Amniotic epithelial cell (primary cell): Measurements from ENCODE around the gene AKNA.

Experiments
- DNase-seq: peaks from one replicate; pipeline ENCODE4 v3.0.0-alpha.2; 2010; ENCODE audit warnings: low read depth

The AKNA gene

GRCh38 chr9:114396558-114397218 is 8.9 kb upstream of the AKNA start:
- DNase-seq: no peak

DNA sequence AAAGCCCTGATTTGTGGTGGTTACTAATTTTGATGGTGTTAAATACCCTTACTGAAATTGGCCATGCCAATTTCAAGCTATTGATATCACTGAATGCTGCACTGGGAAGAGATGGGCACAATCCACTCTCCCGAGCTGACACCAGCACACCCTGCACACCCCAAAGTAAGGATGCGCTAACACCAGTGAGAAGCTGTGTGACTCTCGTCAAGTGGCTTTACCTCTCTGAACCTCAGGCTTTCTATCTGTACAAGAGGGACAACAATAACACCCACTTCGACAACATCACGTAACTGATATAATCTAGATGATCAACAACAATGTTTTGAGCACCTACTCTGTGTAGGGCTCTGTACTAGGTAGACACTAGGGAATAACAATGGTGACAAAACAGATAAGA is 8.0 kb upstream of the AKNA start:
- no peak for DNase-seq

DNA sequence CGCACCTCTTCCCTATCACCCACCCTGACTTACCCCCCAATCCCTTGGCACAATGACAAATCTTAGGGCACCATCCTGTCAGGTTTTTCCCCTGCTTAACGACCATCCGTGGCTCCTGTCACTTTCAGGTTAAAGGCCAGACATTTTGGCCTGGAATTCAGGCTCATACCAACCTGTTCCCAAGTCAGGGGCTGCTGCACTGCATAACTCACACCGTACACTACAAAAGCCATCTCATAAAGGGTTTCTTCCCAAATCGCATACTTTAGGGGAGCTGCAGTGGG is 7.5 kb upstream of the AKNA start:
- no peak for DNase-seq

GRCh38 chr9:114394523-114395333 is 6.9 kb upstream of the AKNA start:
- DNase-seq: no peak

GRCh38 chr9:114392749-114393112 is 4.9 kb upstream of the AKNA start:
- DNase-seq: no peak

DNA sequence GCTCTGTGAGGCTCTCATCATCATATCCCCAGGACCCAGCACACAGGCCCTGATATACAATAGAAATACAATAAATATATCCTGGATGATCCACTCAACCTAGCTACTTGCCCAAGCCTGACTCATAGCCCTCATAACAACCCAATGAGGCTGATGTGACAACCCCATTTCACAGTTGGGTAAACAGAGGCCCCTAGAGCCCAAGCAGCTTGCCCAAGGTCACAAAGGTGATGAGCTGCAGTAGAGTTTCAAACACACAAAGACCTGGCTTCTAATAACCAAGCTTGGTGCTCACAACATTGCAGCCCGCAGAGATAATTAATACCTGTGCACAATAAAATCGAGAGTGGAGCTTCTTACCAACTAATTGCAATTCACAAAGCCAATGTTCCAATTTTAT is 3.2 kb upstream of the AKNA start:
- no peak for DNase-seq

- no peak for DNase-seq
These were observed 2.0 kb upstream of the AKNA start for GRCh38 chr9:114389612-114390368.

DNA sequence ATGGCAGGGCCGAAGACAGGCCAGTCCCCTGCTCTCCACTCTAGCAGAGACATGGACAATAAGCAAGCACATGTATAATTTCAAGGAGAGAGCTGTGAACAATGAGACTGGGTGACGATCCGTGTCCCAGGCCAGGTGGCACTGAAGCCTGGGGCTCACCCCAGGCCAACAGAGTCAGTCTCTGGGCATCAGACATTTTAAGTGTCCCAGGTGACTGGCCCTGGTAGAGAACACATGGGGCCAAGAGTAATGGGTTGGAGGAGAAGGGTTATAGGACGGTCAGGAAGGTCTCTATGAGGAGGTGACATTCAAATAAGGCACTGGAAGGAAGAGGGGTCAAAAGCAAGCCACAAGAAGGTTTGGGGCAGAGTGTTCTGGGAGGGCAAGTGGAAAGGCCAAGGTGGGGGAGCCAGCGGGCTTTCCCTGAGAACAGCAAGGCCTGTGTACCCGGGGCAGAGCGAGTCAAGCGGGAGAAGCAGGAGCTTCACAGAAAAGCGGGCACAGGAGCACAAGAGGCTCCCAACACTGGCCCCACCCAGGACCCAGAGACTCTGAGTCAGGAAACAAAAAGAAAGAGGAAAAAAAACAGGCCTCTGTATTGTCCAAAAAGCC is 1.1 kb upstream of the AKNA start:
- no peak for DNase-seq

DNA sequence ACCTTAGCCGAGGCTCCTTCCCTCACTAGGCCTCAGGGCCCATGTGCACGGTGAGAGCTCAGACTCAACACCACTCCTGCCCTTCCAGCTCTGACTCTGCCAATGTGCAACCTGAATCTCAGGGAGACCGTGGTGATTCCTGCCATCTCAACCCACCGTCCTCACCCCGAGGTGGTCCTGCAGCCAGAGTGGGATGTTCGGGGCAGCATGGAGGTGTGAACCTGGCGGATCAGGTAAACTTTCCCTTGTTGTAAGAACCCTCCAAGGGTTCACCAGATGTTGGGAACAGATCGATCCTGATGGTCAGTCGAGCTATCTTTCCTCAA is 538 bp upstream of the AKNA start:
- DNase-seq: no peak

GRCh38 chr9:114386886-114387679 is 699 bp downstream of the AKNA start:
- no peak for DNase-seq

DNA sequence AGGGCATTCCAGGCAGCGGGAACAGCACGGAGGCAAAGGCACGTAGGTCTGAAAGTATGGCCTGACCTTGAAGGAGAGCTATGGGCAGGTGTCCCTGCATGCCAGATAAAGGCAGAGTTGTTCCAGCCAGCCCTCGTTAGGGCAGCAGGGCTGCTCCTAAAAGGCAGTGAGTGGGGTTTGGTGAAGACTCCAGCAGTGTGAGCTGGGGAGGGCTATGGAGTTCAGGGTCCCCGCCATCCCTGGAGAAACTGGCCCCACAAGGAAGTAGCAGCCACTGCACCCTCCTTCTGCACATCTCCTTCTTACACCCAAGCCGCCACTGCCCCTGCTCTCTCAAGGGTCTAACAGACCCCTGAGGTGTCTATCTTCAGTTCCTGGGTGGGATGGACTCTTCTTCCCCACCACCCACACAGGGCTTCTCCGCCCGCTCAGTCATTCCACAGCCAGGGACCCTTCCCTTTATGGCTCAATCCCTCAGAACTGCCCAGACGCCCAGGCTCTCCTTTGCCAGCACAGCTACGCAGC is 1.4 kb downstream of the AKNA start:
- no peak for DNase-seq

DNA sequence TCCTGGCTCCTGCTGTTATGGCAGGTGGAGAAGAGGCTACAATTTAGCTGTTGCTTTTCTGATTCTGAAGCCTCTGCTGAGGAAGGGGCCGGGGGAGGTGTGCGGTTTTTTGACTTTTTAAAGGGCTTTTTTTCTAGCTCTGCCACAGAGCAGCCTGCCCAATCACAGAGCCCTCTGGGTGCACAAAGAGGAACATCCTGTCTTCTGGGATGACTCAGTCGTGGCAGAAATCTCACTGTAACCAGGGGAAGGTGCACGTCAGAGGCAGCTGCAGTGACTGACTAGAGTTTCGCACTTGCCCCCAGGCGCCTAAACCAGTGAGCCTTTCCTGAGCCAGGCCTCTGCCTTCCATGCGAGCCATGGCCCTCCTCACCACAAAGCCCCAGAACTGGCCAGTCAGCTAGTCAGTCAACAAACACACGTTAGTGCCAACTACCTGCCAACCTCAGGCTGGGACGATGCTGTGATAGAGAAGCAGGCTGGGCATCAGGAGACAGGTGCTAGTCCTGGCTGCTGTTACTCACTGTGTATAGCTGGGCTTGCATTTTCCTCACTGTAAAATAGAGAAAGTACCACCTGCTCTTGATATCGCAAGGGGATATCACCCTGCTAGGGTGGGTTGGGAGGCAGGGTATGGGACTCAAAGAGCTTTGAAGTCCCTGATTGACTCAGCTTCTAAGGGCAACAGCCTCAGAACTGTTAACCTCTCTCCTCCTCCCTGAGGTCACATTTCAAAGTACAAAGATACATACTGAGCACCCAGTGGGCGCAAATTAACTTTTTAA is 2.2 kb downstream of the AKNA start:
- DNase-seq: peak; percentile 88

DNA sequence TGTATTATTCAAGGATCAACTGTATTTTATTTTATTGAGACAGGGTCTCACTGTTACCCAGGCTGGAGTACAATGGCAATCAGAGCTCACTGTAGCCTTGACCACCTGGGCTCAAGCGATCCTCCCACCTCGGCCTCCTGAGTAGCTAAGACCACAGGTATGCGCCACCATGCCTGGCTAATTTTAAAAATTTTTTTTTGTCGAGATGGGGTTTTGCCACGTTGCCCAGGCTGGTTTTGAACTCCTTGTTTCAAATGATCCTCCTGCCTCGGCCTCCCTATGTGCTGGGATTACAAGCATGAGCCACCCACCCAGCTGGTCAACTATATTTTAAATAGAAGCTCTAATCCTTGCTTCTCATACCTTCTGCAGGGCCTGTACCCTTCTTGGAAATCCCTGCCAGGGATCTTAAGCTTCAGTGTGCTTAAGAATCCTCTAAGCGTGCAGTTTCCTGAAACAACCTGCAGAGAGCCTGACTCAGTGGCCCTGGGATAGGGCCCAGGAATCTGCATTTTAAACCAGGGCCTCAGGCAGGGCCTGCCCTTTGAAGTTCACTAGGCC is 2.9 kb downstream of the AKNA start:
- no peak for DNase-seq

DNA sequence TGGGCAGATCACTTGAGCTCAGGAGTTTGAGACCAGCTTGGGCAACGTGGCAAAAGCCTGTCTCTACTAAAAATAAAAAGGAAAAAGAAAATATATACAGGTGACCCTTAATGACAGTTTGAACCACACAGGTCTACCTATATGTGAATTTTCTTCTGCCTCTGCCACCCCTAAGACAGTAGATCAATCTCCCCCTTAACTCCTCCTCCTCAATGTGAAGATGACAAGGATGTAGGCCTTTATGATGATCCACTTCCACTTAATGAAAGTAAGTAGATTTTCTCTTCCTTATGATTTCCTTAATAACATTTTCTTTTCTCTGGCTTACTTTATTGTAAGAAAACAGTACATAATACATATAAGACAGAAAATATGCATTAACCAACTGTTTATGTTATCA is 3.4 kb downstream of the AKNA start:
- DNase-seq: no peak

- DNase-seq: no peak
These were observed 4.1 kb downstream of the AKNA start for GRCh38 chr9:114383521-114384231.

DNA sequence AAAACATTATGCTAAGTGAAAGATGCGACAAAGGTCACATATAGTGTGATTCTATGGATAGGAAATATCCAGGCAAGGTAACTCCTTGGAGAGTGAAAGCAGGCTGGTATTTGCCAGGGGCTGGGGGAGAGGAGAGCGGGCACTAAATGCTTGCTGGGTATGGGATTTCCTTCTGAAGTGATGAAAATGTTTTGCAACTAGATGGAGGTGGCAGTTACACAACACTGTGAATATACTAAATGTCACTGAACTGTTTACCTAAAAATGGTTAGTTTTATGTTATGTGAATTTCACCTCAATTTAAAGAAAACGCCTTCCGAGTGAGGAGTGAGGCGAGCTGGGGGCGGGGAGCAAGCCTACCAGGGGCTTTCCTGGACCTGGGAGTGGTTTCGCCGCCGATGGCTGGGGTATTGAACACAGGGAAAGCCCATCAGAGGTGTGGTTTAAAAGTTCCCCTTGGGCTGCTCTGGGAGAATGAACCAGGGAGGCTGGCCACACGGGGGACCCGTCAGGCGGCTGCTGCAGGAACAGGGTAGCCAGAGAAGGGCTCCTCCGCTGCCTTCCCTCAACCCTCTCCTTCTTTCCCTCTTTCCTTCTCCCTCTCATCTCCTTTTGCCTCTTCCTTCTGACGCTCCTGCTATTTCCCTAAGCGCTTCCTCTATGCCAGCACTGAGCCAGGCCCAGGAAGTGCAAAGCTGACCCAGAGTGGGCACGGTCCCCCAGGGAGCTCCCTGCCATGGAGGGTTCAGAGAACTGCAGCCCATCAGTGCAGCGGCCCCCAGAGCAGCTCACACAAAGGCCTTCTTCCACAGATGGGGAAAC is 4.9 kb downstream of the AKNA start:
- no peak for DNase-seq

- no peak for DNase-seq
These were observed 8.9 kb downstream of the AKNA start for GRCh38 chr9:114378883-114379282.

DNA sequence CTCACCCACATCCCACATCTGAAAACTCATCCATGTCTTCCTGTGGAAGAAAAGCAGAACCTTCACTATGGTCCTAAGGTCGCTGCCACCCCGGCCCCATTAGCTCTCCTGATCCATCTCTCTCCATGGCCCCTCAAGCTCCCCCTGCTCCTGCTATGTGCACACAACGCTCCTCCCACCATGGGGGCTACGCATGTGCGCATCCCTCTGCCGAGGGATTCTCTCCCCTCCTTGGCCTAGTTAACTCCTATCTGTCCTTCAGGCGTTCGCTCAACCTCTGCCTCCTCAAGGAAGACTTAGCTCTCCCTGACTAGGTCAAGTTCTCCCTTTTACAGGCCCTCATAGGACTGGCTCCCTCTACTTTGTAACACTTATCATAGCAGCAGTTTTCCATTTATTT is 9.8 kb downstream of the AKNA start:
- DNase-seq: no peak
